Measurements from ENCODE around the gene FAM227A. TPM values are rescaled to one million over a fixed set of nuclear protein-coding genes. Genes with fewer than 3 reads are reported as not detected.

FAM227A gene
- total and polyA plus RNA-seq, 2 of the 8 experiments (the other 6 are each of a cell fraction or from before 2014, with no cell fraction given): 2.1 to 3.9 TPM

DNA sequence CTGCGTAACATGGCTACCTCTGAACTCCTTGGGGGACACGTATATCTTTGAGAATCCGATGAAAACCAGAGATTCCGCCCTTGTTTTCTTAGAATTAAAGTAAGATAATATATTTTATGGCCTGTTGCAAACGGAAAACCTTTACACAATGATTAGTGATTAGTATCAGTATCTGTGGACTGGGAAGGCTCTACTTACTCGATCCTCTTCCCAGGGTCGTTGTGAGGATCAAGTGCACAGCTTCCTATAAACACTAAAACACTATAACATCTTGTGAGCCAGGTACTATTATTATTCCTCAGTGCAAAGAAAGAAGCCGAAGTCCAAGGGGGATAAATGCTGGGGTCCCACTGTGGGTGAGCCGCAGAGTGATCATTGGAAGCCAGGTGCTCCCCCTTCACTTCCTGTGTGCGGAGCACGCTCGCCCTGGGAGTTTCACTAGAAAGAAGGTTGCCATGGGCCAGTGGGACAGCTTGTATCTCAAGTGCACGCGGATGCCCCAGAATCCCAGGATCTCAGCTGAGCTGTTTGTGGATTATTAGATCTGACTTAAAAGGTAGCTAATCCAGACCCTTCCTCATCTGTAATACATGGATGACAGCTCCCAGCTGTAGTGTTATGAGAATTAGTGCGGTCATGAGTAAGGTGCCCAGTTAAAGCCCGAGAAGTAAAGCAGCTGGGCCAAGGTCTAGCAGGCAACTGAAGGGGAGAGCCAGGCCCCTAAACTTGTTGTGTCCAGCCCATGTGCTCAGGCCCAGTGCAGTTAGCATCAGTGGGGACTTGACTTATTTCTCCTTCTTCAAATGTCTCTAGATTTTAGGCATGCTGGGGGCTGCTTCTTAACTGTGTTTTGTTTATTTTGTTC is 1.1 kb upstream of the FAM227A start:
- Histone ChIP-seq H2AK5ac (ENCODE audit: low read depth, low read length) (no peak overlapping the region), H3K23me2 (ENCODE audit: low read depth, low read length) (peaks cover 5% of the 10 kb centered on the region), H3K79me2 (ENCODE audit: control insufficient read depth in 1 of 2, insufficient read depth in 2 of 2, low read length in 2 of 2) (0 out of 4 replicates have a peak, but pooled peaks cover 0 to 7% of the 10 kb centered on the region in 2 experiments), H3K9me3 (ENCODE audit: insufficient read depth in 2 of 2, low read depth in 1 of 2, low read length in 1 of 2) (no peaks in the 10 kb centered on the region), H2BK120ac (replicated peaks; ENCODE audit: low read depth, low read length) (no peak overlapping the region), H2BK12ac (ENCODE audit: low read depth, low read length) (no peak overlapping the region), H3K27ac (ENCODE audit: low read depth, low read length) (peak overlapping the region; percentile 99; the same call in 1 of the 2 replicates), H3K4ac (replicated peaks; ENCODE audit: insufficient read length, low read depth, low read length) (no peak overlapping the region), H3K14ac (ENCODE audit: insufficient read length) (no peak overlapping the region), H4K91ac (replicated peaks; ENCODE audit: insufficient read length, low read length) (no peak overlapping the region), H4K5ac (ENCODE audit: insufficient read length, low read depth, low read length) (no peak overlapping the region), H3K4me3 (ENCODE audit: extremely low read depth in 1 of 4, insufficient read depth in 2 of 4, low read depth in 3 of 4, low read length in 4 of 4) (peak overlapping the region; percentile 86 to 94 (median 87)), H3K23ac (ENCODE audit: insufficient read length) (no peak overlapping the region), H2BK5ac (ENCODE audit: low read depth, low read length) (0 out of 2 replicates have a peak overlapping the region, but pooled peaks have one; percentile 99), H4K20me1 (replicated peaks in 1 of 2; ENCODE audit: control insufficient read depth in 1 of 2, insufficient read depth in 2 of 2, low read length in 2 of 2) (no peaks in the 10 kb centered on the region), H3K56ac (replicated peaks; ENCODE audit: insufficient read length, low read depth, low read length) (no peak overlapping the region), H3K18ac (ENCODE audit: extremely low read depth, low read length) (no peak overlapping the region), H3K27me3 (replicated peaks in 1 of 4; ENCODE audit: control insufficient read depth in 3 of 4, extremely low read depth in 1 of 4, insufficient read depth in 3 of 4, low read length in 3 of 4) (no peaks in the 10 kb centered on the region), H4K8ac (ENCODE audit: extremely low read depth, insufficient read depth, low read length) (no peak overlapping the region; the same call in 1 of the 2 replicates), H2AFZ (ENCODE audit: low read length) (peak overlapping the region; percentile 98), H3K4me1 (replicated peaks in 1 of 4; ENCODE audit: control insufficient read depth in 3 of 4, insufficient read depth in 4 of 4, low read length in 3 of 4) (peaks cover 0 to 5% (median 1%) of the 10 kb centered on the region in 4 experiments; a peak in 3 of 7 replicates), H2BK20ac (ENCODE audit: low read length) (no peak overlapping the region), H3K9ac (replicated peaks in 1 of 4; ENCODE audit: extremely low read depth in 1 of 4, low read depth in 3 of 4, low read length in 3 of 4) (peak overlapping the region; percentile 61 to 99 (median 88); a peak in 6 of 7 replicates), H3K4me2 (ENCODE audit: insufficient read depth in 1 of 2, low read depth in 2 of 2, low read length in 2 of 2) (peak overlapping the region; percentile 75 to 90), H3K36me3 (ENCODE audit: control insufficient read depth in 2 of 4, insufficient read depth in 4 of 4, low read length in 3 of 4) (no peaks in the 10 kb centered on the region), H3K79me1 (ENCODE audit: low read depth, low read length) (no peaks in the 10 kb centered on the region), H2BK15ac (ENCODE audit: low read length) (no peak overlapping the region)
- DNase-seq (ENCODE audit: low read depth in 1 of 2, low spot score in 2 of 2) (peak in 1 of 2 experiments; percentile 49), FAIRE-seq (no peak)
- ChIA-PET CTCF (ENCODE audit: partially characterized antibody) (interaction anchor here (1.6 kb wide), 1 partner anchor 22 kb away, joined by 4 read pairs; no protein-coding TSS in a partner anchor), POLR2A (ENCODE audit: partially characterized antibody) (interaction anchor here (0.6 to 1.4 kb wide), 6 partner anchors 10 to 55 kb away, joined by 3 to 5 read pairs (median 4); partner anchors contain the start of gene GTPBP1)
- 25% methylated on average over 16 of the region's 16 CpGs; no CpG with 5 or more reads in 1 of the 2 experiments for WGBS, 2 experiments (ENCODE audit: extremely low coverage in 1 of 2, insufficient coverage in 1 of 2, insufficient read length in 1 of 2, insufficient replicate concordance in 2 of 2, low coverage in 1 of 2, low lambda C conversion rate in 2 of 2, missing lambda C conversion rate in 1 of 2)
- TF ChIP-seq SIN3A (conservative IDR thresholded peaks at IDR 0.05 in 1 of 2, IDR thresholded peaks at IDR 0.05 in 1 of 2; ENCODE audit: low read depth in 1 of 2, low read length in 2 of 2): peak in 1 of 2 experiments; percentile 22; a peak in 1 of 4 replicates
- TF ChIP-seq RXRA (IDR thresholded peaks at IDR 0.05; ENCODE audit: insufficient read depth, low read depth, low read length): no peak
- TF ChIP-seq SAP30 (IDR thresholded peaks at IDR 0.05; ENCODE audit: insufficient read depth, insufficient replicate concordance, low read length): peak; percentile 1
